Left lobe of liver (tissue), 2 donors: ENCODE results near the gene ZBTB46. TPM values are rescaled to one million over a fixed set of nuclear protein-coding genes. Genes with fewer than 3 reads are reported as not detected.

Experiments
- ATAC-seq: fragments of 200-7000 bp; cut with Tn5 transposase; one replicate; pipeline ENCODE4 v1.9.1; 2020; ENCODE audit warnings: mild to moderate bottlenecking, moderate library complexity
- DNase-seq: peaks from one replicate; pipeline ENCODE4 v3.0.0-alpha.2; 2020; ENCODE audit warnings: low spot score
- total RNA-seq: library from RNA; stranded (reverse); gene quantifications from one replicate; pipeline ENCODE4 v1.2.1, GENCODE V29; 2021
- donor health status: DM: no; HTN: no; CAD: no; lungs with moderate emphysema.
- donor health status: DM: no; HTN: yes; CAD: no.

The ZBTB46 gene
- total RNA-seq, 1 donor from 2014 or later: 4.7 TPM

- DNase-seq: no peak
- no peak for ATAC-seq
Observed at GRCh38 chr20:63771046-63771707, 59.9 kb downstream of the ZBTB46 start.

- ATAC-seq: no peak
- DNase-seq: no peak
Observed at GRCh38 chr20:63769891-63770474, 61.1 kb downstream of the ZBTB46 start.

GRCh38 chr20:63768591-63769515 lies 62.2 kb downstream of the ZBTB46 start:
- no peak for ATAC-seq
- no peak for DNase-seq

- no peak for ATAC-seq
- no peak for DNase-seq
Observed at GRCh38 chr20:63767886-63768285, 63.2 kb downstream of the ZBTB46 start.

GRCh38 chr20:63767456-63767855 lies 63.6 kb downstream of the ZBTB46 start:
- ATAC-seq (no peak), DNase-seq (no peak)

GRCh38 chr20:63766695-63767426 lies 64.2 kb downstream of the ZBTB46 start:
- no peak for ATAC-seq
- no peak for DNase-seq

- DNase-seq (no peak), ATAC-seq (no peak)
Observed at GRCh38 chr20:63765902-63766301, 65.2 kb downstream of the ZBTB46 start.

- ATAC-seq (no peak), DNase-seq (no peak)
Observed at GRCh38 chr20:63765082-63765873, 65.8 kb downstream of the ZBTB46 start.

GRCh38 chr20:63759377-63759901 lies 71.6 kb downstream of the ZBTB46 start:
- no peak for DNase-seq

GRCh38 chr20:63758152-63758551 lies 72.9 kb downstream of the ZBTB46 start:
- ATAC-seq (no peak), DNase-seq (no peak)

More at GRCh38 chr20:63759377-63759901, 71.6 kb downstream of the ZBTB46 start:
- no peak for ATAC-seq

- no peak for DNase-seq
- ATAC-seq: no peak
Observed at GRCh38 chr20:63756648-63756991, 74.4 kb downstream of the ZBTB46 start.

GRCh38 chr20:63755933-63756647 lies 75.0 kb downstream of the ZBTB46 start:
- no peak for DNase-seq
- ATAC-seq: no peak

GRCh38 chr20:63754008-63754407 lies 77.1 kb downstream of the ZBTB46 start:
- no peak for ATAC-seq
- no peak for DNase-seq

- DNase-seq (no peak), ATAC-seq (no peak)
Observed at GRCh38 chr20:63753381-63753780, 77.7 kb downstream of the ZBTB46 start.

GRCh38 chr20:63752411-63753101 lies 78.5 kb downstream of the ZBTB46 start:
- ATAC-seq (no peak), DNase-seq (no peak)

- no peak for DNase-seq
- no peak for ATAC-seq
Observed at GRCh38 chr20:63751471-63752271, 79.4 kb downstream of the ZBTB46 start.

GRCh38 chr20:63750807-63751470 lies 80.1 kb downstream of the ZBTB46 start:
- no peak for DNase-seq
- ATAC-seq: no peak
